PC-3 (cell line): Measurements from ENCODE around the gene VWC2. TPM values are rescaled to one million over a fixed set of nuclear protein-coding genes. Genes with fewer than 3 reads are reported as not detected.

ENCODE experiments used
- ATAC-seq: fragments of 200-7000 bp; cut with Tn5 transposase; 2 replicates; pipeline ENCODE4 v1.9.1; 2020; ENCODE audit warnings: mild to moderate bottlenecking, moderate library complexity
- BruUV-seq: library from RNA; stranded (reverse); fragments of 400-500 nt; replicated peaks from 2 replicates; lab custom pipeline; 2021; lab: Mats Ljungman, UMichigan
- CTCF ChIA-PET: fragments of 300-600 bp; sonication (Branson Sonifier 250); formaldehyde crosslinking; loops from one replicate; lab custom pipeline; 2022; ENCODE audit warnings: antibody characterized with exemption; lab: Charles Lee
- POLR2A ChIA-PET: fragments of 300-600 bp; sonication (Branson Sonifier 250); formaldehyde crosslinking; loops from one replicate; lab custom pipeline; 2022; ENCODE audit warnings: antibody characterized with exemption; ENCODE audit not compliant: unreplicated experiment; lab: Charles Lee
- DNase-seq: peaks from one replicate; pipeline ENCODE4 v3.0.0-alpha.2; 2015
- H2AFZ ChIP-seq: fragments of 300-600 bp; sonication (generic); 2 replicates; pipeline ENCODE4 v1.6.0; 2016; ENCODE audit warnings: antibody characterized with exemption, low read length
- H3F3A ChIP-seq: fragments of 300-600 bp; sonication (generic); one replicate; pipeline ENCODE4 v1.6.0; 2017; ENCODE audit warnings: antibody characterized with exemption, low read length, control low read depth, mild to moderate bottlenecking; ENCODE audit not compliant: unreplicated experiment
- H3K27ac ChIP-seq: fragments of 300-600 bp; sonication (generic); 2 replicates; pipeline ENCODE4 v1.5.1; 2016; ENCODE audit warnings: mild to moderate bottlenecking, low read length
- H3K27me3 ChIP-seq: fragments of 300-600 bp; sonication (generic); 2 replicates; pipeline ENCODE4 v1.6.1; 2016; ENCODE audit warnings: low read length, mixed read lengths
- H3K36me3 ChIP-seq: fragments of 300-600 bp; sonication (generic); 2 replicates; pipeline ENCODE4 v1.6.1; 2016; ENCODE audit warnings: low read depth, mixed run types, low read length, mixed read lengths
- H3K4me1 ChIP-seq: fragments of 300-600 bp; sonication (generic); 2 replicates; pipeline ENCODE4 v1.5.1; 2016; ENCODE audit warnings: low read length; ENCODE audit not compliant: insufficient read depth
- H3K4me2 ChIP-seq: fragments of 300-600 bp; sonication (generic); 2 replicates; pipeline ENCODE4 v1.6.0; 2016; ENCODE audit warnings: low read length
- H3K4me3 ChIP-seq: fragments of 300-600 bp; sonication (generic); 2 replicates; pipeline ENCODE4 v1.5.1; 2016; ENCODE audit warnings: mild to moderate bottlenecking, low read length, mixed read lengths
- H3K79me2 ChIP-seq: fragments of 300-600 bp; sonication (generic); 2 replicates; pipeline ENCODE4 v1.6.1; 2017; ENCODE audit warnings: low read length, mixed read lengths
- H3K9ac ChIP-seq: fragments of 300-600 bp; sonication (generic); 2 replicates; pipeline ENCODE4 v1.6.0; 2016; ENCODE audit warnings: mild to moderate bottlenecking, low read length
- H3K9me2 ChIP-seq: fragments of 300-600 bp; sonication (generic); replicated peaks from 2 replicates; pipeline ENCODE4 v1.6.1; 2016; ENCODE audit warnings: mixed run types, low read length, mixed read lengths
- H3K9me3 ChIP-seq: fragments of 300-600 bp; sonication (generic); 2 replicates; pipeline ENCODE4 v1.6.1; 2016; ENCODE audit warnings: low read length, mixed read lengths
- H4K20me1 ChIP-seq: fragments of 300-600 bp; sonication (generic); 2 replicates; pipeline ENCODE4 v1.6.1; 2016; ENCODE audit warnings: low read length, mixed read lengths
- EZH2 ChIP-seq: fragments of 300-600 bp; sonication (generic); IDR thresholded peaks from one replicate; pipeline ENCODE4 v1.6.1; 2017; ENCODE audit warnings: antibody characterized with exemption, mild to moderate bottlenecking, low read length; ENCODE audit not compliant: unreplicated experiment
- EZH2phosphoT487 ChIP-seq: fragments of 300-600 bp; sonication (generic); IDR thresholded peaks from 2 replicates; pipeline ENCODE4 v1.6.1; 2018; ENCODE audit warnings: mild to moderate bottlenecking, antibody characterized with exemption, low read length, borderline replicate concordance
- intact Hi-C: fragments of 100-400 bp; cut with micrococcal nuclease; formaldehyde crosslinking; loops from 2 replicates; pipeline ENCODE4 v1.9.0; 2023
- total RNA-seq: library from RNA; depleted of rRNA; stranded (reverse); fragments of >200 nt; gene quantifications from 2 replicates; pipeline ENCODE4 v1.2.3, GENCODE V29; 2014
- TF ChIP-seq, protein P1 (sequence below): fragments of 300-600 bp; sonication (generic); conservative IDR thresholded peaks from 2 replicates; pipeline ENCODE4 v1.5.1; 2017; ENCODE audit warnings: antibody characterized with exemption, low read depth, mild to moderate bottlenecking, low read length

Gene VWC2
- total RNA-seq, 1 experiment from 2014 or later: not detected

DNA sequence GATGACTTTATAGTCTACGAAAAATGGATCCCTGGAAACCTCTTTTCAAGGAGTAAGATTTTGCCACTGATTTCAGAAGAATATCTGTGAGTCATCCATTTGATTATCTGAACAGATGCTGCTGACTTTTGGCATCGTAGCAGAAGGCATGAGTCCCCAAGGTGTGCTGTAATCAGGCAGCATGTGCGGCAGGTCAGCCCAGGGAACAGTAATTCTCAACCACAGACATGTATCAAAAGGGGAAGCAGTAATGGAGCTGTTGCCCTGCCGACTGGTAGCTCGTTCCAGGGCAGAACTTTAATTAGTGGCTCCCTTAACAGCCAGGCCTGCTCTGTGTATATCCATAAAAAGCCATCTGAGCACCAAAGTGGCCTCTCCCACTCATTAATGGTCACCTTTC, 5.7 kb upstream of the VWC2 start:
- intact Hi-C loops: no loop called here
- ATAC-seq: no peak
- no peaks in the 10 kb centered on the region for H3F3A ChIP-seq
- no peak overlapping the region for H3K4me3 ChIP-seq
- H3K36me3 ChIP-seq: no peaks in the 10 kb centered on the region
- H3K4me2 ChIP-seq: no peak overlapping the region
- BruUV-seq: no TSS peak
- H3K27me3 ChIP-seq: 0 out of 2 replicates have a peak, but pooled peaks cover 13% of the 10 kb centered on the region
- no peak overlapping the region for H3K27ac ChIP-seq
- H2AFZ ChIP-seq: no peak overlapping the region
- no peaks in the 10 kb centered on the region for H3K79me2 ChIP-seq
- H3K9ac ChIP-seq: no peak overlapping the region
- H3K9me2 ChIP-seq: no peaks in the 10 kb centered on the region
- no peak for DNase-seq
- TF ChIP-seq EZH2 (no peak), EZH2phosphoT487 (no peak)
- TF ChIP-seq, protein P1, sequence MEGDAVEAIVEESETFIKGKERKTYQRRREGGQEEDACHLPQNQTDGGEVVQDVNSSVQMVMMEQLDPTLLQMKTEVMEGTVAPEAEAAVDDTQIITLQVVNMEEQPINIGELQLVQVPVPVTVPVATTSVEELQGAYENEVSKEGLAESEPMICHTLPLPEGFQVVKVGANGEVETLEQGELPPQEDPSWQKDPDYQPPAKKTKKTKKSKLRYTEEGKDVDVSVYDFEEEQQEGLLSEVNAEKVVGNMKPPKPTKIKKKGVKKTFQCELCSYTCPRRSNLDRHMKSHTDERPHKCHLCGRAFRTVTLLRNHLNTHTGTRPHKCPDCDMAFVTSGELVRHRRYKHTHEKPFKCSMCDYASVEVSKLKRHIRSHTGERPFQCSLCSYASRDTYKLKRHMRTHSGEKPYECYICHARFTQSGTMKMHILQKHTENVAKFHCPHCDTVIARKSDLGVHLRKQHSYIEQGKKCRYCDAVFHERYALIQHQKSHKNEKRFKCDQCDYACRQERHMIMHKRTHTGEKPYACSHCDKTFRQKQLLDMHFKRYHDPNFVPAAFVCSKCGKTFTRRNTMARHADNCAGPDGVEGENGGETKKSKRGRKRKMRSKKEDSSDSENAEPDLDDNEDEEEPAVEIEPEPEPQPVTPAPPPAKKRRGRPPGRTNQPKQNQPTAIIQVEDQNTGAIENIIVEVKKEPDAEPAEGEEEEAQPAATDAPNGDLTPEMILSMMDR: no peak
- POLR2A ChIA-PET: no interaction called here
- H3K9me3 ChIP-seq: no peaks in the 10 kb centered on the region
- CTCF ChIA-PET: no interaction called here
- no peaks in the 10 kb centered on the region for H4K20me1 ChIP-seq
- H3K4me1 ChIP-seq: no peaks in the 10 kb centered on the region

DNA sequence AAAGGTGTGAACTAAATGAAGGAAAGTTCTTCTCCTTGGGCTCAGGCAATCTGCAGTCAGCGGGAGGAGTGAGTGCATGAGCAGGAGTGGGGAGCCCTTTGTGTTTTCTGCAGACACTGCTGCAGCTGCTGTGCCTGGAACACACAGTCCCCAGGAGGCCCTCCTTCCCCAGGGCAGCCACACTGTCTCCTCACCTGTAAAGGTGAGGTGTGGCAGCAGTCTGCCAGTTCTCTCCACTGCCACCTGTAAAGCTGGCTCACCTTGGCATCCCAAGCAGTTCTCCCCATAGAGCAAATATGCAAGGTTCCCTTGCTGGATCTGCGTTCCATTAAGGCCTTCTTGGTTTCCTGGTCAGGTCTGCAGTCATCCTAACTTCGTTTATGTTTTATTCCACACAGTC, 5.2 kb upstream of the VWC2 start:
- BruUV-seq: no TSS peak
- Histone ChIP-seq H3K4me1 (no peaks in the 10 kb centered on the region), H3K9me2 (no peaks in the 10 kb centered on the region), H3K79me2 (no peaks in the 10 kb centered on the region), H3K36me3 (no peaks in the 10 kb centered on the region), H3K9me3 (no peaks in the 10 kb centered on the region), H3K27me3 (0 out of 2 replicates have a peak, but pooled peaks cover 8% of the 10 kb centered on the region), H3K4me2 (no peak overlapping the region), H3K4me3 (no peak overlapping the region), H3K27ac (no peak overlapping the region), H4K20me1 (no peaks in the 10 kb centered on the region), H3K9ac (no peak overlapping the region), H3F3A (no peaks in the 10 kb centered on the region), H2AFZ (no peak overlapping the region)
- TF ChIP-seq EZH2phosphoT487: no peak
- TF ChIP-seq, protein P1: no peak
- TF ChIP-seq EZH2: no peak
- ChIA-PET CTCF (no interaction called here), POLR2A (no interaction called here)
- no peak for DNase-seq
- no peak for ATAC-seq
- intact Hi-C loops: no loop called here

DNA sequence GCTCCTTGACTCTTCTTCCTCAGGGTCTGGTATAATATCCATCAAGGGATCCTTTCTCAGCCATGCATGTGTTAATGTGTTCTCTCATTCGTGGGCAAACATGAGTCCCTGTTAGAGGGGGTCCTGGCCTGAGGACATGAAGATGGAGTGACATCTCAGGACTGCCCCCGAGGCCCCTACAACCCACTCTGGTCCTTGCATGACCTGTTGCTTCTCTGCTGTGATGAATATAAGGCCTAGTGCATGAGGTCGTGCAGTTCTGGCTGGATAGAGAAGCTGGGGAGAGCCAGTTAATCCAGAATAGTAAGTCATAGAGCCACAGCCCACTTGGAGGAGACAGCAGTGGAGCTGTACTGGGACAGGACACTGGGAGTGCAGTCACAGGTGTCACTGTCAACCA, 4.6 kb upstream of the VWC2 start:
- no TSS peak for BruUV-seq
- DNase-seq (no peak), ATAC-seq (no peak)
- Histone ChIP-seq H4K20me1 (no peaks in the 10 kb centered on the region), H2AFZ (no peak overlapping the region), H3K36me3 (no peaks in the 10 kb centered on the region), H3K27me3 (0 out of 2 replicates have a peak, but pooled peaks cover 2% of the 10 kb centered on the region), H3K27ac (no peak overlapping the region), H3K79me2 (no peaks in the 10 kb centered on the region), H3K9me3 (no peaks in the 10 kb centered on the region), H3K4me1 (no peaks in the 10 kb centered on the region), H3K4me2 (no peak overlapping the region), H3K9ac (no peak overlapping the region), H3K9me2 (no peaks in the 10 kb centered on the region), H3F3A (no peaks in the 10 kb centered on the region), H3K4me3 (no peak overlapping the region)
- POLR2A ChIA-PET: no interaction called here
- TF ChIP-seq EZH2phosphoT487 (no peak), EZH2 (no peak)
- TF ChIP-seq, protein P1: no peak
- CTCF ChIA-PET: no interaction called here
- intact Hi-C loops: no loop called here
